ENCODE measurements around the gene MAL. TPM values are rescaled to one million over a fixed set of nuclear protein-coding genes. Genes with fewer than 3 reads are reported as not detected.
"Not testable (repeated sequence)": the region's sequence is repeated elsewhere in the genome, so short reads cannot be mapped to it uniquely, and the experiment has no call there.

Gene MAL
- total RNA-seq, 4 donors from 2014 or later = 6.5 to 29.4 (median 11.8) TPM

DNA sequence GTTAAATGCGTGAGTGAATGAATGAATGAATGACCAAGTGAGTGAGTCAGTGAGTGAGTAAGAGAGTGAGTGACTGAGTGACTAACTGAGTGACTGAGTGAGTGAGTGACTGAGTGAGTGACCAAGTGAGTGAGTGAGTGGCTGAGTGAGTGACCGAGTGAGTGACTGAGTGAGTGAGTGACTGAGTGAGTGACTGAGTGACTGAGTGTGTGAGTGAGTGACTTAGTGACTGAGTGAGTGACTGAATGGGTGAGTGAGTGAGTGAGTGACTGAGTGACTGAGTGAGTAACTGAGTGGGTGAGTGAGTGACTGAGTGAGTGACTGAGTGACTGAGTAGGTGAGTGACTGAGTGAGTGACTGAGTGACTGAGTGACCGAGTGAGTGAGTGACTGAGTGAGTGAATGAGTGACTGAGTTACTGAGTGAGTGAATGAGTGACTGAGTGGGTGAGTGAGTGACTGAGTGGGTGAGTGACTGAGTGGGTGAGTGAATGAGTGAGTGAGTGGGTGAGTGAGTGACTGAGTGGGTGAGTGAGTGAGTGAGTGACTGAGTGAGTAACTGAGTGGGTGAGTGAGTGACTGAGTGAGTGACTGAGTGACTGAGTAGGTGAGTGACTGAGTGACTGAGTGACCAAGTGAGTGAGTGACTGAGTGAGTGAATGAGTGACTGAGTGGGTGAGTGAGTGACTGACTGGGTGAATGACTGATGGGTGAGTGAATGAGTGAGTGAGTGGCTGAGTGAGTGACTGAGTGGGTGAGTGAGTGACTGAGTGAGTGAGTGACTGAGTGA lies 11.3 kb downstream of the MAL start:
- Histone ChIP-seq H3K4me3 (no peak overlapping the region), H3K36me3 (no peaks in the 10 kb centered on the region), H3K4me1 (no peaks in the 10 kb centered on the region), H3K9me3 (no peaks in the 10 kb centered on the region), H3K27me3 (peaks cover 34% of the 10 kb centered on the region), H3K27ac (no peak overlapping the region)
- TF ChIP-seq POLR2A (IDR thresholded peaks at IDR 0.05) (no peak), POLR2AphosphoS5 (IDR thresholded peaks at IDR 0.05) (no peak), EP300 (IDR thresholded peaks at IDR 0.05) (no peak)
- TF ChIP-seq, protein P1, sequence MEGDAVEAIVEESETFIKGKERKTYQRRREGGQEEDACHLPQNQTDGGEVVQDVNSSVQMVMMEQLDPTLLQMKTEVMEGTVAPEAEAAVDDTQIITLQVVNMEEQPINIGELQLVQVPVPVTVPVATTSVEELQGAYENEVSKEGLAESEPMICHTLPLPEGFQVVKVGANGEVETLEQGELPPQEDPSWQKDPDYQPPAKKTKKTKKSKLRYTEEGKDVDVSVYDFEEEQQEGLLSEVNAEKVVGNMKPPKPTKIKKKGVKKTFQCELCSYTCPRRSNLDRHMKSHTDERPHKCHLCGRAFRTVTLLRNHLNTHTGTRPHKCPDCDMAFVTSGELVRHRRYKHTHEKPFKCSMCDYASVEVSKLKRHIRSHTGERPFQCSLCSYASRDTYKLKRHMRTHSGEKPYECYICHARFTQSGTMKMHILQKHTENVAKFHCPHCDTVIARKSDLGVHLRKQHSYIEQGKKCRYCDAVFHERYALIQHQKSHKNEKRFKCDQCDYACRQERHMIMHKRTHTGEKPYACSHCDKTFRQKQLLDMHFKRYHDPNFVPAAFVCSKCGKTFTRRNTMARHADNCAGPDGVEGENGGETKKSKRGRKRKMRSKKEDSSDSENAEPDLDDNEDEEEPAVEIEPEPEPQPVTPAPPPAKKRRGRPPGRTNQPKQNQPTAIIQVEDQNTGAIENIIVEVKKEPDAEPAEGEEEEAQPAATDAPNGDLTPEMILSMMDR (IDR thresholded peaks at IDR 0.05) = no peak
- WGBS = 86% methylated on average over 3 of the region's 3 CpGs
- DNase-seq (ENCODE audit: low spot score in 2 of 2) = no peak

DNA sequence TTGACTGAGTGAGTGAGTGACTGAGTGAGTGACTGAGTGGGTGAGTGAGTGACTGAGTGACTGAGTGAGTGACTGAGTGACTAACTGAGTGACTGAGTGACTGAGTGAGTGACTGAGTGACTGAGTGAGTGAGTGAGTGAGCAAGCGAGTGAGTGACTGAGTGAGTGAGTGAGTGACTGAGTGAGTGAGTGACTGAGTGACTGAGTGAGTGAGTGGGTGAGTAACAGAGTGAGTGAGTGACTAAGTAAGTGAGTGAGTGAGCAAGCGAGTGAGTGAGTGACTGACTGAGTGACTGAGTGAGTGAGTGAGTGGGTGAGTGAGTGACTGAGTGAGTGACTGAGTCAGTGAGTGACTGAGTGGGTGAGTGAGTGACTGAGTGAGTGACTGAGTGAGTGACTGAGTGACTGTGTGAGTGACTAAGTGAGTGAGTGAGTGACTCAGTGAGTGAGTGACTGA lies 11.9 kb downstream of the MAL start:
- Histone ChIP-seq H3K27ac (no peak overlapping the region), H3K4me1 (no peaks in the 10 kb centered on the region)
- WGBS = 87% methylated on average over 2 of the region's 2 CpGs

DNA sequence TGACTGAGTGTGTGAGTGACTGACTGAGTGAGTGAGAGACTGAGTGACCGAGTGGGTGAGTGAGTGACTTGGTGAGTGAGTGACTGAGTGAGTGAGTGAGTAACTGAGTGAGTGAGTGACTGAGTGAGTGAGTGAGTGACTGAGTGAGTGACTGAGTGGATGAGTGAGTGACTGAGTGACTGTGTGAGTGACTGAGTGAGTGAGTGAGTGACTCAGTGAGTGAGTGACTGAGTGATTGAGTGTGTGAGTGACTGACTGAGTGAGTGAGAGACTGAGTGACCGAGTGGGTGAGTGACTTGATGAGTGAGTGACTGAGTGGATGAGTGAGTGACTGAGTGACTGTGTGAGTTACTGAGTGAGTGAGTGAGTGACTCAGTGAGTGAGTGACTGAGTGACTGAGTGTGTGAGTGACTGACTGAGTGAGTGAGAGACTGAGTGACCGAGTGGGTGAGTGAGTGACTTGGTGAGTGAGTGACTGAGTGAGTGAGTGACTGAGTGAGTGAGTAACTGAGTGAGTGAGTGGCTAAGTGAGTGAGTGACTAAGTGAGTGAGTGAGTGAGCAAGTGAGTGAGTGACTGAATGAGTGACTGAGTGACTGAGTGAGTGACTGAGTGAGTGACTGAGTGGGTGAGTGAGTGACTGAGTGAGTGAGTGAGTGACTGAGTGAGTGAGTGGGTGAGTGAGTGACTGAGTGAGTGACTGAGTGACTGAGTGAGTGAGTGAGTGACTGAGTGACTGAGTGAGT lies 12.5 kb downstream of the MAL start:
- H3K4me1 ChIP-seq; H3K9me3 ChIP-seq; H3K4me3 ChIP-seq; H3K36me3 ChIP-seq; H3K27ac ChIP-seq; DNase-seq (ENCODE audit: low spot score in 2 of 2): not testable (repeated sequence)
- H3K27me3 ChIP-seq = peaks cover 22% of the 10 kb centered on the region
- 85% methylated on average over 3 of the region's 3 CpGs for WGBS

More for the DNA sequence above, 11.9 kb downstream of the MAL start:
- peaks cover 28% of the 10 kb centered on the region for H3K27me3 ChIP-seq
- no peak for TF ChIP-seq EP300 (IDR thresholded peaks at IDR 0.05)
- no peak for TF ChIP-seq POLR2AphosphoS5 (IDR thresholded peaks at IDR 0.05)
- H3K9me3 ChIP-seq = no peaks in the 10 kb centered on the region
- no peak overlapping the region for H3K4me3 ChIP-seq
- no peaks in the 10 kb centered on the region for H3K36me3 ChIP-seq
- no peak for DNase-seq (ENCODE audit: low spot score in 2 of 2)

DNA sequence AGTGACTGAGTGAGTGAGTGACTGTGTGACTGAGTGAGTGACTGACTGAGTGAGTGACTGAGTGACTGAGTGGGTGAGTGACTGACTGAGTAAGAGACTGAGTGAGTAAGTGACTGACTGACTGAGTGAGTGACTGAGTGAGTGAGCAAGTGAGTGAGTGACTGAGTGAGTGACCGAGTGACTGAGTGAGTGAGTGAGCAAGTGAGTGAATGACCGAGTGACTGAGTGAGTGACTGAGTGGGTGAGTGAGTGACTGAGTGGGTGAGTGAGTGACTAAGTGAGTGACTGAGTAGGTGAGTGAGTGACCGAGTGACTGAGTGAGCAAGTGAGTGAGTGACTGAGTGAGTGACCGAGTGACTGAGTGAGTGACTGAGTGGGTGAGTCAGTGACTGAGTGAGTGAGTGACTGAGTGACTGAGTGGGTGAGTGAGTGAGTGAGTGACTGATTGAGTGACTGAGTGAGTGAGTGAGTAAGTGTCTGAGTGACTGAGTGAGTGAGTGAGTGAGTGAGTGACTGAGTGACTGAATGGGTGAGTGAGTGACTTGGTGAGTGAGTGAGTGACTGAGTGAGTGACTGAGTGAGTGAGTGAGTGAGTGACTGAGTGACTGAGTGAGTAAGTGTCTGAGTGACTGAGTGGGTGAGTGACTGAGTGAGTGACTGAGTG lies 13.3 kb downstream of the MAL start:
- H3K27ac ChIP-seq = no peak overlapping the region
- H3K4me3 ChIP-seq = no peak overlapping the region
- DNase-seq (ENCODE audit: low spot score in 2 of 2) = no peak
- no peak for TF ChIP-seq POLR2AphosphoS5 (IDR thresholded peaks at IDR 0.05)
- TF ChIP-seq, protein P1 (IDR thresholded peaks at IDR 0.05) = no peak
- no peak for TF ChIP-seq POLR2A (IDR thresholded peaks at IDR 0.05)
- no peak for TF ChIP-seq EP300 (IDR thresholded peaks at IDR 0.05)
- H3K4me1 ChIP-seq = peaks cover 9% of the 10 kb centered on the region
- peaks cover 15% of the 10 kb centered on the region for H3K27me3 ChIP-seq
- no peaks in the 10 kb centered on the region for H3K9me3 ChIP-seq
- 93% methylated on average over 4 of the region's 4 CpGs for WGBS
- H3K36me3 ChIP-seq = no peaks in the 10 kb centered on the region

DNA sequence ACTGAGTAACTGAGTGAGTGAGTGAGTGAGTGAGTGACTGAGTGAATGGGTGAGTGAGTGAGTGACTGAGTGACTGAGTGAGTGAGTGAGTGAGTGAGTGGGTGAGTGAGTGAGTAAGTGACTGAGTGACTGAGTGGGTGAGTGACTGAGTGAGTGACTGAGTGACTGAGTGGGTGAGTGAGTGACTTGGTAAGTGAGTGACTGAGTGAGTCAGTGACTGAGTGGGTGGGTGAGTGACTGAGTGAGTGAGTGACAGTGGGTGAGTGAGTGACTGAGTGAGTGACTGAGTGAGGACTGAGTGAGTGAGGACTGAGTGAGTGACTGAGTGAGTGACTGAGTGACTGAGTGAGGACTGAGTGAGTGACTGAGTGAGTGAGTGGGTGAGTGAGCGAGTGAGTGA lies 13.9 kb downstream of the MAL start:
- WGBS = 76% methylated on average over 1 of the region's 1 CpG
- Histone ChIP-seq H3K4me3 (no peak overlapping the region), H3K36me3 (no peaks in the 10 kb centered on the region), H3K27ac (no peak overlapping the region), H3K9me3 (no peaks in the 10 kb centered on the region), H3K27me3 (peaks cover 11% of the 10 kb centered on the region), H3K4me1 (peaks cover 12% of the 10 kb centered on the region)
- no peak for DNase-seq (ENCODE audit: low spot score in 2 of 2)
- TF ChIP-seq POLR2AphosphoS5 (IDR thresholded peaks at IDR 0.05) (no peak), POLR2A (IDR thresholded peaks at IDR 0.05) (no peak), EP300 (IDR thresholded peaks at IDR 0.05) (no peak)
- TF ChIP-seq, protein P1 (IDR thresholded peaks at IDR 0.05) = no peak

DNA sequence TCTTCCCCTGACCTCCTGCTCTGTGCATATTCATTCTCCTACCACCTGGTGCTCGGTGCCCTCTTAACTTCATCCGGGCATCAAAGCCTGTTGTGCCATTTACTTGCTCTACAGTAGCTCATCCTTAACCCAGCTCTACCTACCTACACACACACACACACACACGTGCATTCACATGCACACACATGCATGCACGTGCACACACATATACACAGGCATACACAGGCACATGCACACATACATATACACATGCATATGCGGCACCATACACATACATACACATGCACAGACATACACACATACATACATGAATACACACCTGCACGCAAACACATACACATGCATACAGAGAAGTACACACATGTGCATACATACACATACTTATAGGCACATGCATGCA lies 14.5 kb downstream of the MAL start:
- TF ChIP-seq POLR2A (IDR thresholded peaks at IDR 0.05) (no peak), POLR2AphosphoS5 (IDR thresholded peaks at IDR 0.05) (no peak), EP300 (IDR thresholded peaks at IDR 0.05) (no peak)
- TF ChIP-seq, protein P1 (IDR thresholded peaks at IDR 0.05) = no peak
- Histone ChIP-seq H3K27me3 (peaks cover 5% of the 10 kb centered on the region), H3K4me1 (peaks cover 12% of the 10 kb centered on the region), H3K4me3 (no peak overlapping the region), H3K27ac (no peak overlapping the region), H3K36me3 (no peaks in the 10 kb centered on the region), H3K9me3 (no peaks in the 10 kb centered on the region)
- 88% methylated on average over 6 of the region's 6 CpGs for WGBS
- DNase-seq (ENCODE audit: low spot score in 2 of 2) = no peak

Data from suprapubic skin (tissue), 4 donors.